ENCODE data around the gene EPX.

EPX gene

DNA sequence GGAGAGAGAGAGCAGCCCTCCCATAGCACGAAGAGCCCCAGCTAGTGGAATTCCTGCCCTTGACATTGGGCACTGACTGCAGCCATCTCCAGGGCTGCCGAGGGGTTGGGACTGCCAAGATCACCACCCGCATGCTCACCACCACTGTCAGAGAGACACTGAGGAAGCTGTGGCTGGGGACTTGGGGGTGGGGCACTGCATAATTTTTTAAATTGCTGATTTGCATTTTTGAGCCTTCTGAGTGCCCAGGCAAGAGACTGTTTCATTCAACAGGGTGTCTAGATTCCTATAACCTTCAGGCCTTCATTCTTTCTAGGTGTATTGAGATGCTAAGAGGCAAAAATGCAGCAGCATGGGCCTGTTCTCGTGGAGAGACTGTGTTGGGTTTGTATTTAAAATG lies 9.0 kb upstream of the EPX start:
- Histone ChIP-seq H3K4me1 (no peaks in the 10 kb centered on the region), H3K27me3 (peaks cover 7% of the 10 kb centered on the region), H3K9me3 (no peaks in the 10 kb centered on the region), H3K4me3 (ENCODE audit: low read depth, low read length) (no peak overlapping the region), H3K36me3 (no peaks in the 10 kb centered on the region)
- DNase-seq: no peak
- TF ChIP-seq, protein P1, sequence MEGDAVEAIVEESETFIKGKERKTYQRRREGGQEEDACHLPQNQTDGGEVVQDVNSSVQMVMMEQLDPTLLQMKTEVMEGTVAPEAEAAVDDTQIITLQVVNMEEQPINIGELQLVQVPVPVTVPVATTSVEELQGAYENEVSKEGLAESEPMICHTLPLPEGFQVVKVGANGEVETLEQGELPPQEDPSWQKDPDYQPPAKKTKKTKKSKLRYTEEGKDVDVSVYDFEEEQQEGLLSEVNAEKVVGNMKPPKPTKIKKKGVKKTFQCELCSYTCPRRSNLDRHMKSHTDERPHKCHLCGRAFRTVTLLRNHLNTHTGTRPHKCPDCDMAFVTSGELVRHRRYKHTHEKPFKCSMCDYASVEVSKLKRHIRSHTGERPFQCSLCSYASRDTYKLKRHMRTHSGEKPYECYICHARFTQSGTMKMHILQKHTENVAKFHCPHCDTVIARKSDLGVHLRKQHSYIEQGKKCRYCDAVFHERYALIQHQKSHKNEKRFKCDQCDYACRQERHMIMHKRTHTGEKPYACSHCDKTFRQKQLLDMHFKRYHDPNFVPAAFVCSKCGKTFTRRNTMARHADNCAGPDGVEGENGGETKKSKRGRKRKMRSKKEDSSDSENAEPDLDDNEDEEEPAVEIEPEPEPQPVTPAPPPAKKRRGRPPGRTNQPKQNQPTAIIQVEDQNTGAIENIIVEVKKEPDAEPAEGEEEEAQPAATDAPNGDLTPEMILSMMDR (IDR thresholded peaks at IDR 0.05; ENCODE audit: low read depth, low read length): no peak

DNA sequence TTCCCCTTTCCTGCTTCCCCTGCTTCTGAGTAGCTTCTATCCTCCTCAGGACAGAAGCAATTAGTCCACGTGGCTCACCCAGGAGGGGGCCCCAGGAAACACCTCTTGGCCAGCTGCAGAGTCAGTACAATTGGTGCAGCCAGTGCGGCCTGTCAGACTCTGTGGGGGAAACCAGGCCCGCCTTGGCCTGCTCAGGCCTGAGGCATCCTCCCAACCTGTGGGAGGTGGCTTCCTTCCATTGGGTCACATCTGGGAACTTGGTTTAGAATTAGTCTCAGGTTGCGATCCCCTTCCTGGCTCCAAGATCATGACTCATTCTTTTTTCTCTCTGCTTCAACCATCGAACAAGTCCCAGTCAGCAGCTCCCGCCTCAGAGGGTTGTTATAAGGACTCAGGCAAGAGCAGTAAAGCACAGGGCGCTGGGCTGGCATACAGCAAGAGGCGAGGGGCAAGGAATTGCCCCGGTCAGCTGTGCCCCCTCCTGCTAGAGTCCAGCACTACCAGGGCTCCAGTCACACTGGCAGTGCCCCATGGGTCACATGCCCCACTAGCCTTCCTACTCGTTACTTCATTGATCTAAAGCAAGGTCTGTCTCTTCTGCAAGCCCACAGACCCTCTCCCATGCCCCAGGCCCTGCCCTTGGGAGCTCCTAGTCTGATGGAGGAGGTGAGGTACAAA lies 8.1 kb upstream of the EPX start:
- Histone ChIP-seq H3K36me3 (no peaks in the 10 kb centered on the region), H3K4me3 (ENCODE audit: low read depth, low read length) (no peak overlapping the region), H3K4me1 (no peaks in the 10 kb centered on the region), H3K27me3 (peaks cover 7% of the 10 kb centered on the region), H3K9me3 (no peaks in the 10 kb centered on the region)
- no peak for DNase-seq
- TF ChIP-seq, protein P1 (IDR thresholded peaks at IDR 0.05; ENCODE audit: low read depth, low read length): no peak

DNA sequence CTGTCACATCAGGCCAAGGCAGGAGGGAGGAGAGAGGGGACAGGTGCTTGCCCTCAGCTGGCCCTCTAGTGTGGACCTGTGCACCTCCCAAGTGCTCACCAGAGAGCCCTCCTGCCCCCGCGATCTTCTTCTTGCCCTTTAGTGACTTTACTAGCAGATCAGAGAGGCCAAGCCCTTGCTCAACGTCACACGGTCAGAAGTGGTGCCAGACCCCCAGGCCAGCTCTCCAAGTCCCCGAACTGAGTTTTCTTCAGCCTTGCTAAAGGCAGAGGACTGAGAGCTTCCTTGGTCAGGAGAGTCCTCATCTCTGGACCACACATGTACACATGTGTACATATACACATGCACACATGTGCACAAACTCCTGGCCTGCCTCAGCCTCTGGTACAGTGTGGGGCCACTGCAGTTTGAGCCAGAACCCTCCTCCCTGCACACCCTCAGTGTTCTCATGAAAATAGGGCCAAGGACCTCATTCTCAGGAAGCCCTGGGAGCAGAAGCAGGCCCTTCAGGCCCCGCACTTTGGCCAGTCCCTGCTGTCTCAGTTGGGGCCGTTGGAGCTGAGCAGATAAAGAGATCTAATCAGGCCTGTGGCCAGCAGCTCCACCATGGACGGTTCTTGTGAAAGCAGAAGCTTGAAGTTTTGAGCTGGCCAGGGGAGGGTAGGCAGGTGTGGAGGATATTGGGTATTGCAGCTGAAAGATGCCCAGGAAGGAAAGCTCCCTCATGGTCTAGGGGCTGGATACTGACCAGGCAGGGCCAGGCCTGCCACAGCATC lies 7.4 kb upstream of the EPX start:
- H3K4me1 ChIP-seq: no peaks in the 10 kb centered on the region
- H3K4me3 ChIP-seq (ENCODE audit: low read depth, low read length): no peak overlapping the region
- no peaks in the 10 kb centered on the region for H3K36me3 ChIP-seq
- TF ChIP-seq, protein P1 (IDR thresholded peaks at IDR 0.05; ENCODE audit: low read depth, low read length): no peak
- DNase-seq: no peak
- H3K27me3 ChIP-seq: peaks cover 7% of the 10 kb centered on the region
- no peaks in the 10 kb centered on the region for H3K9me3 ChIP-seq

DNA sequence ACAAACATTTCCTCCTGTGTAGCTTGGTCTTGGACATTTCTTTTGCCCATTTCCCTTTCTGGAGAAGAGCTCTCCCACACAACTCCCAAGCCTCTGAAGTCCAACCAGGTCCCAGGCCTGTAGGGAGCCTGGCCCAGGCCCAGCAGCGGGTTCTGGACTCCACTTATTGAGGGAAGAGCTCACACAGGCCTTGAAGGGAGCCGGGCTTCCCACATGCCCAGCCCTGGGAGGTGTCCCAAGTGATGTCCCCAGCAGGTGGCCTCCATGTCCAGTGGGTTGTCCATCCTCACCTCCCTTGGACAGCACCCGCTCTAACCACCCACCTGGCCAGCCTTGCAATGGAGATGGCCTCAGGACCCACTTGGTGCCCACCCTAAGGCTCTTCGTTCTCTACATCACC lies 5.9 kb upstream of the EPX start:
- H3K36me3 ChIP-seq: no peaks in the 10 kb centered on the region
- H3K4me3 ChIP-seq (ENCODE audit: low read depth, low read length): no peak overlapping the region
- DNase-seq: no peak
- no peaks in the 10 kb centered on the region for H3K4me1 ChIP-seq
- no peaks in the 10 kb centered on the region for H3K9me3 ChIP-seq
- TF ChIP-seq, protein P1 (IDR thresholded peaks at IDR 0.05; ENCODE audit: low read depth, low read length): no peak
- peaks cover 7% of the 10 kb centered on the region for H3K27me3 ChIP-seq

DNA sequence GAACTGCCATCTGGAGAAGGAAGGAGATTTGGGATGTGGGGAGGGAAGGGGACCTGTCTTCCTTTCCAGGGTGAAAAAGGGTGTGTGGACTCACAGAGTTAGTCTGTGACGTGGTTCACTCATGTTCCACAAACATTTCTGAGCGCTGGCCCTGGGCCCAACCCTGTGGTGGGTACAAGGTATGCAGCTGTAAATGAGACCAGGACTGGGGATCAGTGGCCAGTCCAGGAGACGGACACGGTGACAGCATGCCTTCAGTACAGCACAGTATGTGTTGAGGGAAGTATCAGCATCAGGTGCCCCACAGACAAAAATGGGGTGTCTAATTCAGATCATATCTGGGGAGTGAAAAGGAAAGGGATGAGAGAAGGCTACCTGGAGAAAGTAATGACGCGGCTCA lies 5.5 kb upstream of the EPX start:
- H3K4me3 ChIP-seq (ENCODE audit: low read depth, low read length): no peak overlapping the region
- peaks cover 7% of the 10 kb centered on the region for H3K27me3 ChIP-seq
- H3K4me1 ChIP-seq: no peaks in the 10 kb centered on the region
- no peaks in the 10 kb centered on the region for H3K36me3 ChIP-seq
- no peak for DNase-seq
- H3K9me3 ChIP-seq: no peaks in the 10 kb centered on the region
- TF ChIP-seq, protein P1 (IDR thresholded peaks at IDR 0.05; ENCODE audit: low read depth, low read length): no peak

DNA sequence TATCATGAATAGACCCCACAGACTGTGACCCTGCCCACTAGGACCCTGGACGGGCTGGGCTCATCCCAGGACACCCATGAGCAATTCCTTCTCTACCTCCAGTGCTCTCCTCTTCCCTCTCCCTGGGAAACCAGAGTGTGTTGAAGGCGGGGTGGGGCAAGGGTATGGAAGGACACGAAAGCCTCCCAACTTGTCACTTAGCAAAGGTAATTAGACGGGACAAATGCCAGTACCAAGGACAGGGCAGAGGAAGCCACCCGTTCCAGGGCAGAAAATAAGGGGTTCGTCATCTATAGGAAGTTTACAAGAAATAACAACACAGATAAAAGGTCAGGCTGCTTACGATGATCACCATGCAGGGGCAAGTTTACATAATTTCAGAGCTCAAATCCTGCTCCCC lies 4.9 kb upstream of the EPX start:
- no peak for DNase-seq
- Histone ChIP-seq H3K4me1 (no peaks in the 10 kb centered on the region), H3K4me3 (ENCODE audit: low read depth, low read length) (no peak overlapping the region), H3K9me3 (no peaks in the 10 kb centered on the region), H3K27me3 (peaks cover 7% of the 10 kb centered on the region), H3K36me3 (no peaks in the 10 kb centered on the region)
- TF ChIP-seq, protein P1 (IDR thresholded peaks at IDR 0.05; ENCODE audit: low read depth, low read length): no peak
